SH-SY5Y (cell line): ENCODE data around the gene POU6F2.

ENCODE experiments used
- GATA2 ChIP-seq: IDR thresholded peaks from 2 replicates; pipeline ENCODE4 v1.6.1; 2011; ENCODE audit warnings: mild to moderate bottlenecking, low read depth, low read length
- GATA3 ChIP-seq: IDR thresholded peaks from 2 replicates; pipeline ENCODE4 v1.6.1; 2011; ENCODE audit warnings: low read depth, mild to moderate bottlenecking, low read length, moderate library complexity

DNA sequence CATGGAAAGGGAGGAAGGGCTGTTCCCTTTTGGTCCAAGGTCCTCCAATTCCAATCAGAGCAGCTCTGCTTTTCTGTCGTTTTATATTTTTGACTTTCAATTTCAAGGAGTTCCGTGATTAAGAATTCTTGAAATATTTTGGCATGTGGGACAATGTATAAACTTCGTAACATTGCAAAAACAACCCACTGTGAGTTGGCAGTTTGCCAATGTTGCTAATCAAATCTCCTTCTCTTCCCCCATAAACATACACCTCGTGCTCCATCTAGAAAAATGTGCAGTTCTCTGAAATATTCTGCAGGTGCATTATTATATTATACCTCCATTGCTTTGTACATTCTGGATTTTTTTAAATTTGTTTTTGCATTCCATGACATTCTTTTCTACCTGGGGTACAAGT lies 49.8 kb downstream of the POU6F2 start:
- TF ChIP-seq GATA3 (no peak), GATA2 (no peak)
